ENCODE results near the gene CAMK2D. TPM values are rescaled to one million over a fixed set of nuclear protein-coding genes. Genes with fewer than 3 reads are reported as not detected.

The CAMK2D gene
- total and polyA plus RNA-seq, 2 donors from 2014 or later = 9.1 to 34.7 TPM

GRCh38 chr4:113534711-113535110, 226.8 kb downstream of the CAMK2D start:
- Histone ChIP-seq H3K36me3 (ENCODE audit: control insufficient read depth in 2 of 3, insufficient read depth in 3 of 3, low read length in 3 of 3) (no peaks in the 10 kb centered on the region), H3K9ac (ENCODE audit: low read length in 3 of 3) (no peak overlapping the region), H3K27me3 (ENCODE audit: control insufficient read depth, insufficient read depth, low read length) (no peaks in the 10 kb centered on the region), H3K9me3 (ENCODE audit: control insufficient read depth in 2 of 3, insufficient read depth in 1 of 3, low read length in 3 of 3) (no peaks in the 10 kb centered on the region), H3K4me1 (ENCODE audit: control insufficient read depth in 2 of 3, insufficient read depth in 2 of 3, low read depth in 1 of 3, low read length in 3 of 3) (no peaks in the 10 kb centered on the region), H3K27ac (ENCODE audit: low read depth in 2 of 2, low read length in 2 of 2) (no peak overlapping the region), H3K4me3 (ENCODE audit: low read length in 3 of 3) (no peak overlapping the region)
- no peak for FAIRE-seq
- DNase-seq = no peak
- intact Hi-C loops (cut with DNase I) = no loop called here
- TF ChIP-seq, protein P1, sequence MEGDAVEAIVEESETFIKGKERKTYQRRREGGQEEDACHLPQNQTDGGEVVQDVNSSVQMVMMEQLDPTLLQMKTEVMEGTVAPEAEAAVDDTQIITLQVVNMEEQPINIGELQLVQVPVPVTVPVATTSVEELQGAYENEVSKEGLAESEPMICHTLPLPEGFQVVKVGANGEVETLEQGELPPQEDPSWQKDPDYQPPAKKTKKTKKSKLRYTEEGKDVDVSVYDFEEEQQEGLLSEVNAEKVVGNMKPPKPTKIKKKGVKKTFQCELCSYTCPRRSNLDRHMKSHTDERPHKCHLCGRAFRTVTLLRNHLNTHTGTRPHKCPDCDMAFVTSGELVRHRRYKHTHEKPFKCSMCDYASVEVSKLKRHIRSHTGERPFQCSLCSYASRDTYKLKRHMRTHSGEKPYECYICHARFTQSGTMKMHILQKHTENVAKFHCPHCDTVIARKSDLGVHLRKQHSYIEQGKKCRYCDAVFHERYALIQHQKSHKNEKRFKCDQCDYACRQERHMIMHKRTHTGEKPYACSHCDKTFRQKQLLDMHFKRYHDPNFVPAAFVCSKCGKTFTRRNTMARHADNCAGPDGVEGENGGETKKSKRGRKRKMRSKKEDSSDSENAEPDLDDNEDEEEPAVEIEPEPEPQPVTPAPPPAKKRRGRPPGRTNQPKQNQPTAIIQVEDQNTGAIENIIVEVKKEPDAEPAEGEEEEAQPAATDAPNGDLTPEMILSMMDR (IDR thresholded peaks at IDR 0.05; ENCODE audit: borderline replicate concordance, extremely low read depth, insufficient read depth) = no peak

DNA sequence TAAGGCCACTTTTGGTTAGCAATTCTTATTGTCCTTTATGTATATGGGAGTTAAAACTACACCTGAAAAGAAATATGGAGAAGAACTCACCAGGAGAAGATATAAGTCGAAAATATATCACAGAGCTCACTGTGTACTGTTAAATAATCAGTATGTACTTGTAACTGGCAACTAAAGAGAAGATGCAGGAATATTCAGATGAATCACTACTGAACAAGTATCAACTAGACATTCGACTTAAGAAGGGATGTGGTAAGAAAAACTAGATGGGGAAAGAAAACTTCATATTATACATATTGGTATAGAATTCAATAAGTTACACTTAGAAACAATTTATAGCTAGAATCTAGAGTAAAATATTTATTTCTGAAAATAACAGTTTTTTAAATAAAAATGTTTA, 230.0 kb downstream of the CAMK2D start:
- DNase-seq (no peak), FAIRE-seq (no peak)
- no peaks in the 10 kb centered on the region for H3K36me3 ChIP-seq (ENCODE audit: control insufficient read depth in 2 of 3, insufficient read depth in 3 of 3, low read length in 3 of 3)
- no peaks in the 10 kb centered on the region for H3K4me1 ChIP-seq (ENCODE audit: control insufficient read depth in 2 of 3, insufficient read depth in 2 of 3, low read depth in 1 of 3, low read length in 3 of 3)
- H3K4me3 ChIP-seq (ENCODE audit: low read length in 3 of 3) = no peak overlapping the region
- TF ChIP-seq, protein P1 (IDR thresholded peaks at IDR 0.05; ENCODE audit: borderline replicate concordance, extremely low read depth, insufficient read depth) = no peak
- no peak overlapping the region for H3K27ac ChIP-seq (ENCODE audit: low read depth in 2 of 2, low read length in 2 of 2)
- no peak overlapping the region for H3K9ac ChIP-seq (ENCODE audit: low read length in 3 of 3)
- H3K27me3 ChIP-seq (ENCODE audit: control insufficient read depth, insufficient read depth, low read length) = no peaks in the 10 kb centered on the region
- no peaks in the 10 kb centered on the region for H3K9me3 ChIP-seq (ENCODE audit: control insufficient read depth in 2 of 3, insufficient read depth in 1 of 3, low read length in 3 of 3)
- intact Hi-C loops (cut with DNase I) = no loop called here

- Histone ChIP-seq H3K9ac (ENCODE audit: low read length in 3 of 3) (no peak overlapping the region), H3K4me3 (ENCODE audit: low read length in 3 of 3) (no peak overlapping the region), H3K27ac (ENCODE audit: low read depth in 2 of 2, low read length in 2 of 2) (no peak overlapping the region), H3K27me3 (ENCODE audit: control insufficient read depth, insufficient read depth, low read length) (no peaks in the 10 kb centered on the region), H3K36me3 (ENCODE audit: control insufficient read depth in 2 of 3, insufficient read depth in 3 of 3, low read length in 3 of 3) (no peaks in the 10 kb centered on the region), H3K9me3 (ENCODE audit: control insufficient read depth in 2 of 3, insufficient read depth in 1 of 3, low read length in 3 of 3) (no peaks in the 10 kb centered on the region), H3K4me1 (ENCODE audit: control insufficient read depth in 2 of 3, insufficient read depth in 2 of 3, low read depth in 1 of 3, low read length in 3 of 3) (no peaks in the 10 kb centered on the region)
- DNase-seq (no peak), FAIRE-seq (no peak)
- intact Hi-C loops (cut with DNase I) = no loop called here
- TF ChIP-seq, protein P1 (IDR thresholded peaks at IDR 0.05; ENCODE audit: borderline replicate concordance, extremely low read depth, insufficient read depth) = no peak
Measured at GRCh38 chr4:113528395-113528794, 233.1 kb downstream of the CAMK2D start.

DNA sequence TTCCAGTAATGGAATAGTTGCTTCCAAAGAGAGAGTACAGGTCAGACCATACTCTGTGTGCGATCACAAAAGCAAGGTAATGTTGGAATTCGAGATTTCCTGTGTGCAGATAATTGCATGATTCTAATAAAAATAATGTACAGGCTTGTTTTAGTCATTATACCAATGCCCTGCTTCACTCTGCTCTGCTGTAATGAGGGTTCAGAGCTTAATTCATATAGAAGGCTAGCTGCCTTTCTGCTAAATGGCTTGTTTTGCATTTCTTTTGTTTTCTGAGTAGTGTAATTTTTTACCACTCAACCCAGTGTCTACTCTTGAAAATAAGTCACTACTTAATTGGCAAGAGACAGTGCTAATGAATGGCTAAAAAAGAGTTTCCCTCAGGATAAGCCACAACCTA, 236.0 kb downstream of the CAMK2D start:
- DNase-seq (no peak), FAIRE-seq (no peak)
- Histone ChIP-seq H3K36me3 (ENCODE audit: control insufficient read depth in 2 of 3, insufficient read depth in 3 of 3, low read length in 3 of 3) (peaks cover 0 to 2% (median 2%) of the 10 kb centered on the region in 3 donors), H3K4me3 (ENCODE audit: low read length in 3 of 3) (no peak overlapping the region), H3K9me3 (ENCODE audit: control insufficient read depth in 2 of 3, insufficient read depth in 1 of 3, low read length in 3 of 3) (no peaks in the 10 kb centered on the region), H3K9ac (ENCODE audit: low read length in 3 of 3) (no peak overlapping the region), H3K27ac (ENCODE audit: low read depth in 2 of 2, low read length in 2 of 2) (no peak overlapping the region), H3K27me3 (ENCODE audit: control insufficient read depth, insufficient read depth, low read length) (no peaks in the 10 kb centered on the region), H3K4me1 (ENCODE audit: control insufficient read depth in 2 of 3, insufficient read depth in 2 of 3, low read depth in 1 of 3, low read length in 3 of 3) (no peaks in the 10 kb centered on the region)
- TF ChIP-seq, protein P1 (IDR thresholded peaks at IDR 0.05; ENCODE audit: borderline replicate concordance, extremely low read depth, insufficient read depth) = no peak
- intact Hi-C loops (cut with DNase I) = no loop called here
